Retinal pigment epithelial cell (primary cell): ENCODE measurements around the gene SUGP1.

Experiments used
- DNase-seq: peaks from one replicate; pipeline ENCODE4 v3.0.0-alpha.2; 2010; ENCODE audit warnings: low read depth
- H3K4me3 ChIP-seq: 2 replicates; pipeline ENCODE4 v1.5.1; 2011; ENCODE audit warnings: mild to moderate bottlenecking, low read length, control low read depth, moderate library complexity
- CTCF ChIP-seq: conservative IDR thresholded peaks from 2 replicates; pipeline ENCODE4 v1.5.1; 2011; ENCODE audit warnings: low read depth, low read length, control low read depth, inconsistent platforms

Gene SUGP1

GRCh38 chr19:19271828-19272599 lies 48.3 kb downstream of the SUGP1 start:
- DNase-seq: no peak
- no peak for TF ChIP-seq CTCF
- H3K4me3 ChIP-seq: no peak overlapping the region

GRCh38 chr19:19270749-19271571 lies 49.3 kb downstream of the SUGP1 start:
- no peak for DNase-seq
- no peak overlapping the region for H3K4me3 ChIP-seq
- TF ChIP-seq CTCF: no peak

GRCh38 chr19:19269952-19270694 lies 50.2 kb downstream of the SUGP1 start:
- TF ChIP-seq CTCF: no peak
- DNase-seq: no peak
- H3K4me3 ChIP-seq: no peak overlapping the region

- DNase-seq: no peak
- no peak overlapping the region for H3K4me3 ChIP-seq
- no peak for TF ChIP-seq CTCF
Observed at GRCh38 chr19:19268453-19269385, 51.6 kb downstream of the SUGP1 start.

- TF ChIP-seq CTCF: no peak
- DNase-seq: no peak
- H3K4me3 ChIP-seq: no peak overlapping the region
Observed at GRCh38 chr19:19267305-19267704, 53.0 kb downstream of the SUGP1 start.

- no peak for DNase-seq
- no peak for TF ChIP-seq CTCF
- no peak overlapping the region for H3K4me3 ChIP-seq
Observed at GRCh38 chr19:19263886-19264487, 56.3 kb downstream of the SUGP1 start.
